ENCODE results near the gene ZSCAN22. TPM values are rescaled to one million over a fixed set of nuclear protein-coding genes. Genes with fewer than 3 reads are reported as not detected.
A peak's percentile ranks its signal among the peaks of the same experiment; 100 is the strongest.

The ZSCAN22 gene
- total RNA-seq, 4 donors from 2014 or later: 2.5 to 4.6 (median 4.0) TPM

DNA sequence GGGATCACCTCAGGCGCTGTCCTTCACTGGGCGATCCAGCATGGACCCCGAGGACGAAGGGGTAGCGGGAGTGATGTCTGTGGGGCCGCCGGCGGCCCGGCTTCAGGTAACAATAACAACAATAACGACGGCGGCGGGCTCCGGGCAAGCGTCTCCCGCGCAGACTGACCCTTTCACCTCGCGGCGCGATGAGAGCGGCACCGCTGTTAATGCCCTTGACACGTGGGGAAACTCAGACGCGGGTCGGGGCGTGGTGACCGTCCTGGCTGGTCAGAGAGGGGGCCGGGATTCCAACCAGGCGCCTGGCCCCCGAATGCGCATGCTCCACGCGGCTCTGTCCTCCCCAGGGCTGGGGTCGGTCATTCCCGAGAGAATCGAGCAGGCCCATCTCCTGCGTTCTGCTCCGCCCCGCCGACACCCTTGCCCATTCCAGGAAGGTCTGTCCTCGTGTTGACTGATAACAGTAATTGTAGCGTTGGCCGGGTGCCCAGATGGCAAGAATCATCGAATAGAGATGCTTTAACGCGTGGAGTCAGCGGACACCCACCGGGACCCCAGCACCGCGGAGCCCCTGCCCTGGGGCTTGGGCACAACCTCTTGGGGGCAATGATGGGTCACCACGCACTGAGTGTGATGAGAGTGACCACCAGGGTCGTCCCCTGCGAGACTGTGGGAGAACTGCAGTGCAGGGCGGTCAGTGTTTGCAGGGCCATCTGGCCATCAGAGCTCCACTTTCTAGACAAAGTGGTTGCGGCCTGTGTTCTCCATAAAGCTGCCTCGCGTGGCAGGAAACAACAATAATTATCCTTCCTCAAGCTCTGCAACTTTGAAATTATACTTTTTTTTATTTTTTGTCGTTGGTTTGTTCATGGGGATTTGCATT, 47.5 kb upstream of the ZSCAN22 start:
- H3K9me3 ChIP-seq: peaks cover 0 to 10% (median 0%) of the 10 kb centered on the region in 4 donors
- TF ChIP-seq, protein P1, sequence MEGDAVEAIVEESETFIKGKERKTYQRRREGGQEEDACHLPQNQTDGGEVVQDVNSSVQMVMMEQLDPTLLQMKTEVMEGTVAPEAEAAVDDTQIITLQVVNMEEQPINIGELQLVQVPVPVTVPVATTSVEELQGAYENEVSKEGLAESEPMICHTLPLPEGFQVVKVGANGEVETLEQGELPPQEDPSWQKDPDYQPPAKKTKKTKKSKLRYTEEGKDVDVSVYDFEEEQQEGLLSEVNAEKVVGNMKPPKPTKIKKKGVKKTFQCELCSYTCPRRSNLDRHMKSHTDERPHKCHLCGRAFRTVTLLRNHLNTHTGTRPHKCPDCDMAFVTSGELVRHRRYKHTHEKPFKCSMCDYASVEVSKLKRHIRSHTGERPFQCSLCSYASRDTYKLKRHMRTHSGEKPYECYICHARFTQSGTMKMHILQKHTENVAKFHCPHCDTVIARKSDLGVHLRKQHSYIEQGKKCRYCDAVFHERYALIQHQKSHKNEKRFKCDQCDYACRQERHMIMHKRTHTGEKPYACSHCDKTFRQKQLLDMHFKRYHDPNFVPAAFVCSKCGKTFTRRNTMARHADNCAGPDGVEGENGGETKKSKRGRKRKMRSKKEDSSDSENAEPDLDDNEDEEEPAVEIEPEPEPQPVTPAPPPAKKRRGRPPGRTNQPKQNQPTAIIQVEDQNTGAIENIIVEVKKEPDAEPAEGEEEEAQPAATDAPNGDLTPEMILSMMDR (IDR thresholded peaks at IDR 0.05): no peak
- TF ChIP-seq POLR2A (IDR thresholded peaks at IDR 0.05): no peak
- peaks cover 0 to 9% (median 0%) of the 10 kb centered on the region in 3 donors for H3K36me3 ChIP-seq
- DNase-seq: peak; percentile 46 to 77 (median 68)
- no peaks in the 10 kb centered on the region for H3K27me3 ChIP-seq
- H3K27ac ChIP-seq: peak overlapping the region; percentile 75 to 88 (median 79)
- H3K4me1 ChIP-seq: peaks cover 0 to 13% (median 1%) of the 10 kb centered on the region in 4 donors
- peak overlapping the region; percentile 72 to 87 (median 78) for H3K4me3 ChIP-seq

- no peak overlapping the region for H3K27ac ChIP-seq
- peaks cover 0 to 11% (median 0%) of the 10 kb centered on the region in 4 donors for H3K9me3 ChIP-seq
- H3K27me3 ChIP-seq: no peaks in the 10 kb centered on the region
- peak overlapping the region in 2 of 4 donors; percentile 77 to 87 for H3K4me3 ChIP-seq
- no peak for DNase-seq
- TF ChIP-seq, protein P1 (IDR thresholded peaks at IDR 0.05): no peak
- no peak for TF ChIP-seq POLR2A (IDR thresholded peaks at IDR 0.05)
- peaks cover 0 to 13% (median 1%) of the 10 kb centered on the region in 4 donors for H3K4me1 ChIP-seq
- peaks cover 0 to 7% (median 0%) of the 10 kb centered on the region in 3 donors for H3K36me3 ChIP-seq
Measured at GRCh38 chr19:58279925-58280316, 46.9 kb upstream of the ZSCAN22 start.

DNA sequence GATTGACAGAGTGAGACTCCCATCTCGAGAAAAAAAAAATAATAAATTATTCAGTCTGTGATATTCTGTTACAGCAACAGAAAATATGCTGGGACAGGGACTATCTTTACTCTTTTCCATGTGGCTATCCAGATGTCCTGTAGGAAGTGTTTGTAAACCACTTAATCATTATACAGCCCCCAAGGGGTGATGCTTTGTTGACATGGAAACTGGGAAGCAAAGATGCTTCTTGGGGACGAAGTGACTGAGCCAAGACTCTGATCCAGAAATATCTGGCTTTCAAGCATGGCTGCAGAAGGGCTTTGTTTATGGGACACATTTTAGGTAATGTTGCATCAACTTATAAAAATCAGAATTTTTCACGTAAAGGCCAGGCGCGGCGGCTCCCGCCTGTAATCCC, 42.6 kb upstream of the ZSCAN22 start:
- H3K4me1 ChIP-seq: peaks cover 0 to 13% (median 0%) of the 10 kb centered on the region in 4 donors
- TF ChIP-seq, protein P1 (IDR thresholded peaks at IDR 0.05): no peak
- no peak for TF ChIP-seq POLR2A (IDR thresholded peaks at IDR 0.05)
- peaks cover 0 to 4% (median 0%) of the 10 kb centered on the region in 4 donors for H3K9me3 ChIP-seq
- H3K27me3 ChIP-seq: no peaks in the 10 kb centered on the region
- no peak for DNase-seq
- H3K36me3 ChIP-seq: peaks cover 0 to 47% (median 0%) of the 10 kb centered on the region in 3 donors
- no peak overlapping the region for H3K27ac ChIP-seq
- no peak overlapping the region for H3K4me3 ChIP-seq

GRCh38 chr19:58291943-58292342, 34.9 kb upstream of the ZSCAN22 start:
- no peak overlapping the region for H3K4me3 ChIP-seq
- peaks cover 0 to 40% (median 9%) of the 10 kb centered on the region in 4 donors for H3K9me3 ChIP-seq
- H3K27me3 ChIP-seq: no peaks in the 10 kb centered on the region
- H3K4me1 ChIP-seq: no peaks in the 10 kb centered on the region
- H3K36me3 ChIP-seq: peaks cover 0 to 85% (median 0%) of the 10 kb centered on the region in 3 donors
- no peak for TF ChIP-seq POLR2A (IDR thresholded peaks at IDR 0.05)
- TF ChIP-seq, protein P1 (IDR thresholded peaks at IDR 0.05): no peak
- no peak for DNase-seq
- no peak overlapping the region for H3K27ac ChIP-seq

DNA sequence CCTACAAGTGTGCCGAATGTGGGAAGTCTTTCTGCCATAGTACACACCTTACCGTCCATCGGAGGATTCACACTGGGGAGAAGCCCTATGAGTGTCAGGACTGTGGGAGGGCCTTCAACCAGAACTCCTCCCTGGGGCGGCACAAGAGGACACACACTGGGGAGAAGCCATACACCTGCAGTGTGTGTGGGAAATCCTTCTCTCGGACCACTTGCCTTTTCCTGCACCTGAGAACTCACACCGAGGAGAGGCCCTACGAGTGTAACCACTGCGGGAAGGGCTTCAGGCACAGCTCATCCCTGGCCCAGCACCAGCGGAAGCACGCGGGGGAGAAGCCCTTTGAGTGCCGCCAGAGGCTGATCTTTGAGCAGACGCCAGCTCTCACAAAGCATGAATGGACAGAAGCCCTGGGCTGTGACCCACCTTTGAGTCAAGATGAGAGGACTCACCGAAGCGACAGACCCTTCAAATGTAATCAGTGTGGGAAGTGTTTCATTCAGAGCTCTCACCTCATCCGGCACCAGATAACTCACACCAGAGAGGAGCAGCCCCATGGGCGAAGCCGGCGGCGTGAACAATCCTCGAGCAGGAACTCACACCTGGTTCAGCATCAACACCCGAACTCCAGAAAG, 31.9 kb upstream of the ZSCAN22 start:
- Histone ChIP-seq H3K27ac (no peak overlapping the region), H3K4me1 (no peaks in the 10 kb centered on the region), H3K9me3 (peaks cover 0 to 43% (median 9%) of the 10 kb centered on the region in 4 donors), H3K36me3 (peaks cover 0 to 66% (median 0%) of the 10 kb centered on the region in 3 donors), H3K4me3 (no peak overlapping the region), H3K27me3 (no peaks in the 10 kb centered on the region)
- DNase-seq: peak in 1 of 3 donors; percentile 24
- TF ChIP-seq POLR2A (IDR thresholded peaks at IDR 0.05): no peak

All from Peyer's patch (tissue), 4 donors.